HG02970 (cell line): Measurements from ENCODE around the gene VPS13D.
"Not testable (repeated sequence)": the region's sequence is repeated elsewhere in the genome, so short reads cannot be mapped to it uniquely, and the experiment has no call there.

Source experiments
- ATAC-seq: cut with Tn5 transposase; IDR thresholded peaks from one replicate; pipeline ENCODE4 v1.9.1; 2021; ENCODE audit warnings: mild to moderate bottlenecking, moderate library complexity, moderate number of reproducible peaks; ENCODE audit not compliant: unreplicated experiment, low FRiP score

VPS13D gene

DNA sequence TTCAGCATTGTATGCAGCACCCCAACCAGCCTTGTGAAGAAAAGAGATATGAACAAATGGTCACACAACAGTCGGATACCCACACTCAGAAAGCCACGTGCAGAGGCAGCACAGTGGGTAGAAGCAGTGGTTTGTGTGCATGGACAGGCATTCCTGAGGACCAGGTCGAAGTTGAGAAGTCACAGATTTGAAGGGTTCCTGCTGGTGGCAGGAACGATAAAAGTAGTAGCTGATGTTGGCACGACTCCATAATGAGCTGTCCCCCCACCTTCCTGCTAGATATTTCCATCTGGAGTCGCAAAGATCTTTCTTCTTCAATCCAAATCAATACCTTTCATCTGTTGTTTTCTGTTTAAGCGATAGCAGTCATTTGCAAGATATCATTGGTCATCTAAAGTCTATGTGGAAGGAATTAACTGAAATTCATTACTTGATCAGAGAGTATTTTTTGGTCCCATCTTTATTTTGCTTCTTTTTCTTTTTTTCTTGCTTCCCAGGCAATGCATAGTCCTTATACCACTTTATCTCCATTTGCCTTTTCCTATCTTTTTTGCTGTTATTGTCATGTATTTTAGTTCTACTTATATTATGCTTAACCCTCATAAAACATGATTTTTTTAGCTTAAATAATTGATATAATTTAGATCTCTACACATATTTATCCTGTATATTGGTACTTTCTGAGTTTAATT lies 211.7 kb downstream of the VPS13D start:
- ATAC-seq = no peak

DNA sequence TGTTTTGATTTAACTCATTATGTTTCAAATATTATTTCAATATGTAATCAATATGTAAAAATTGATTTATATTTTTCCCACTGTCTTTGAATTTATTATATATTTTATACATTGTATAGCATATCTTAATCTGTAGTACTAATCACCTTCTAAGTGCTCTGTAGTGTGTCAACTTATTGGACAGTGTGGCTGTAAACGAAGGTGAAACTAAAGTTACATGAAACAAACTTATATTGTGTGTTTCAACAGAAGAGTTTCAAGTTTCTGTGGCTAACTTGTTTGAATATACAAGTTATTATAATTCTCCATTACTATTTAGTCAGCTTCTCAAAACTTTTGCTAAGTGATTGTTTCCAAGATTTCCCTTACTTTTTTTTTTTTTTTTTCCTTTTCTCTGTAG lies 212.4 kb downstream of the VPS13D start:
- ATAC-seq = no peak

DNA sequence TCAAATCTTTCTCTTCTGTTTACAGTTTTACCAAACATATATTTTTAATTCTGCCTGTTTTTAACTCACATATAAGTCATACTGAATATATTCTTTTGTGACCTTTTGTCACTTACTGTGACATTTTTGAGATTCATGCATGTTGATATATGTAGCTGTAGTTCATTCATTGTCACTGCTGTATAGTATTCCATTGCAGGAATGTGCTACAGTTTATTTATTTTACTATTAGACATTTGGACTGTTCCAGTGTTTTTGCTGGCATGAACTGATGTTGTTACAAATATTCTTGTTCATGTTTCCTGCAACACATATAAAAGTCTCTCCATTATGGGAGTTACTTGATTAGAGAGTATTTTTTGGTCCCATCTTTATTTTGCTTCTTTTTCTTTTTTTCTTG lies 213.3 kb downstream of the VPS13D start:
- no peak for ATAC-seq

DNA sequence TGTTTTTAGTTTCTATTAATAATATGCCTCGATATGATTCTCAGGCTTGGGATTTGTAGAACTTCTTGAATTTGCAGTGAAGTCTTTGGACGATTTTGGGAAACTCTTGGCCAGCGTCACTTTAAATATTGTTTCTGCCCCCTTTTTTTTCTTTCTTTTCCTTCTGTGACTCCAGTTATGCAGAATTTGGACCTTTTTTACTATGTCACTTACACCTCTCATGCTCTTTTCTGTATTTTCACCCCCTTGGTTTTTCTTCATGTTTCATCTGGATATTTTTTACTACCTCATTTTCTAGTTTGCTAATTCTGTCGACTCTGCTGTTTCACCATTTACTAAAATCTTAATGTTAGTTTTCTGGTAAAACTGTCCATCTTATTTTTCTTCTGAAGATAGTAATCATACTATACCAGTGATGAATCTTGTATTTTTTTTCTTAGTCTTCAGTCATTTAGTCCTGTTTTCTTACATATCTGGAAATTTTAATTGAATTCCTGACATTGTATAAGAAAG lies 214.6 kb downstream of the VPS13D start:
- no peak for ATAC-seq

DNA sequence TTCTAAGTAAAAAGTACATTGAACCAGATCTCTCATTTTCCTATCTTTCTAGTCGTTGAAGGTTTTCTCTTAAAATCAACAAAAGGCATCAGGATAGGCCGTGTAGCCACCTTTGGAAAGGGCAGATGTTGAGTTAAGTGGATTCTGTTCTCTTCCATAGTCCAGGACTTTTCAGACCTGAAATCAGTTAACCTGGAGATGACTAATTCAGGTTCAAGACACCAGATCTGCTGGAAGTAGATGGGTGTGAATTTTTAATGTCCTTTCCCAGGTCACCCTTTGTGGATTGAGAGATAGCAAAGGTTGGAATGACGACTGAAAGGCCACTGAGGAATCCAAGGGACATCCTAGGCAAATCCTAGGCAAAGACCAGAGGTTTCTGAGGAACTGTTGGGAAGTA lies 215.4 kb downstream of the VPS13D start:
- no peak for ATAC-seq

DNA sequence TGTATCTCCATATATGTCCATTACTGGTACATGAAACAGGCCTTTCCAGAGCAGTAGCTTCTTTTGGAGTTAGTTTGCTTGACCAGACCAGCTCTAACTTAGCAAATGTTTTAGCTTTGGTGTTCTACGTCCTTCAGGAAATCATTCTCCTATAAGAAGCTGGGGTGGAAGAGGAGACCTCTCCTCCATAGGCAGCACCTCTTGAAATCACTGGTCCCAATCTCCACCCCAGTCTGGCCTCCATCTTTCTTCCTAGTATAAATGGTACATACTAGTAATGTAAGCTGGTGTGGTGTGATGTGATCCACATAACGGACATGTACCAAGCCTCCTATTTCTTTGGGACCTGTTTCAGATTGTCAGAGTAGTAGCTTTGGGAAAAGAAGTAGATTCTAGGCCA lies 216.8 kb downstream of the VPS13D start:
- no peak for ATAC-seq

DNA sequence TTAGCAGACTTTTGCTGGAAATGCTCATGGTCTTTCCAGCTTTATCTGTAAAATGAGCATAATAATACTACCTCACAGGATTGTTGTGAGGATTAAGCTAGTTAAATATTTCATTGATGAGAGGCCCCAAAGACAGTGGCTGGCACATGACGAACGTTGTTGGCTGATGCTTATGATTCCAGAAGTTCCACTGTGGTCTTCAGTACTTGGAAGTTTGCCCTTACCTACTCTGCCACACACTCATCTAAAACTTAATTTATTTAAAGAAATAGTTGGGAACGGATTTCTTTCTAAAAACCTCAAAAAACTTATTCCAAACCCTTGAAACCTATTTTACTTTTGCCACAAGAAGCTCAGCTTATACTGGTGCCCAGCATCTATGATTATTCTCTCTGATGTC lies 217.5 kb downstream of the VPS13D start:
- no peak for ATAC-seq

DNA sequence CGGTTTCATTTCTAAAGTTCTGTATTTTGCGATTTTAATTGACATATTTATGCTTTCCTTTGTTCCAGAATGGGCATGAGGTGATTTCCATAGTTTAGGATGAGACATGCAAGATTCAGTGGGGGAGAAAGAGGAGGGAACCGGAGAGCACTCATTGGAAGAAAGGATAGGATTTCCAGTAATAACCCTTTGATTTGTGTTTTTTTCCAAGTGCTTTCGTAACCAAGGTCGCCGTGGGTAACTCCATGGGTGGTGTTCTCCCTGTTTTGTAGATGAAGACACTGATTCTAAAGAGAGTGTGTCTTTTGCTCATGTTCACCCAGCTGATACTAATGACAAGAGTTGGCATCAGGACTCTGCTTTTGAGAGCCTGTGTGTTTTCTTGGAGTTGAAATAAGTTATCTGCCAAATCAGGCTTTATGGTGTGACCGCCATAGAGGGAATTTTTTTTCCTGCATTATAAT lies 218.1 kb downstream of the VPS13D start:
- no peak for ATAC-seq

DNA sequence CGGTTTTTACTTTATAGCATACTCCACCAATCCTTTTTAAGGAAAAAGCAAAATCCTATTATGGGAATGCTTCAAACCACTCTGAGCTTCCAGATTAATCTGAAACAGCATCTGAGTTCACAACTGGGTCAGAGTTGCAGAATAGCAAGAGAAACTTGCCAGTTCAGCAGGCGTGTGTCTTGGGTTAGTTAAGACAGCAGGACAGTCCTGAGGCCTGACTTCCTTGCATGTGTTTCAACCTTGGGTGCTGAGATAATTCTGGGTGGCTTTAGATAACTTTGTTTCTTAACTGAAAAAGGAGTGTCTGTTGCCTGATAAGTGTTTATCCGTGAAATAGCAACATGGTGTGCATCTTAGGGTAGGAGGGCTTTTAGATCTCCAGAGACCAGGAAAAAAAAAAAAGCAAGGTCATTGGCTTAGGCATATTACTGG lies 218.9 kb downstream of the VPS13D start:
- ATAC-seq = no peak

DNA sequence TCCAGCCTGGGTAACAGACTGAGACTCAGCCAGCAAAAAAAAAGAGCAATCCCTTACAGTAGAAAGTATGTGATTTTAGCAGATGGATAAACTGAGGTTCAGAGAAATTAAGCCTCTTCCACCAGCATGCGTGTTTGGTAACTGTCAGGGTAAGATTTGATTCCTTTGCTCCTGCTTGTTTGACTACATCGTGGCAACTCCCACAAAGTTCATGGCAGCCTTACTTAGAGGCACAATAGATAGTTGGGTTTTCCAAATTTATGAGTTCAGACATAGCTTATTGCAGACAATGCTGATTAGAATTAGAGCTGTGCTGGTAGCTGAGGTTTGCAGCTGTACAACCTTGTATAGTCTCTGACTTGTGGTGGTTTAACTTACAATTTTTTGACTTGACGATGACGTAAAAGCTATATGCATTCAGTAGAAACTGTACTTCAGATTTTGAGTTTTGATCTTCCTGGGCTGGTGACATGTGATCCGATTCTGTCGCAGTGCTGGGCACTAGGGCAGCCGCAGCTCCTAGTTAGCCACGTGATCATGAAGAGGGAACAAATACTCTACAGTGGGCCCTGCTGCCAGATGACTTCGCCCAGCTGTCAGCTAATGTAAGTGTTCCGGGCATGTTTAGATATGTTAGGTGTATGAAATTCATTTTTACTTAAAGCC lies 220.4 kb downstream of the VPS13D start:
- ATAC-seq = no peak

DNA sequence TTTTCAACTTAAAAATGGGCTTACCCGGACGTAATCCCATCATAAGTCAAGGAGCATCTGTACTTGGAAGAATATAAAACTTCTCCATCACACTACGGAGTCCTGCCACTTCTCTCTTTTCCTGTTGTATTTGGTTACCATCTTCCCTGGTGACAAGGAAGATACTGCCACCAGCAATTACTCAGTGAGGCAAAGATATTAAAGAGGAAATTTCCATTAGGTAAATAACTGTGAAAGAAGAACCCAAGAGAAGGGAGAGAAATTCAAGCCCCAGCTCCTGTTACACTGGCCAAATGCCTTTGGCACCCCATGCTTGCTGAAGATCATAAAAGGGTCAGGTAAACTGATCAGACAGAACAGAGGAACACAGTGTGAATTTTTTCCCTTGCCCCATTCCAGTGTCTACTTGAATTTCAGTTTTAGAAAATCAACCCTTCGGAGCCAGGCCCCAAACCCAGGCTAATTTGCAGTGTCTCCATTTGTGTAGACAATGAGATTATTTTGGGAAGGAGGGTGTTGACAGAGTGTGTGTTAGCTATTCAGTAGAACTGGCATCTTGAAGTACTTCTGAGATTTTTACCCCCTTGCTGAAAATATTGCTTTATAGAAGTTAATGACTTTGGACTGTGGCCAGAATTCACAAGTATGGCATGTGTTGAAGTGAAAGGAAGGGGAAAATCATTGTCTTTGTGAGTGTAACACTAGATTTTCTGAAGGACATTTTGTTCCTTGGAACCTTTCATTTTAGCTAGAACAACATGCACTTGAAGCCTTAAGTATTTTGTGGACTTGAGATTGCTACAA lies 221.1 kb downstream of the VPS13D start:
- ATAC-seq = no peak

DNA sequence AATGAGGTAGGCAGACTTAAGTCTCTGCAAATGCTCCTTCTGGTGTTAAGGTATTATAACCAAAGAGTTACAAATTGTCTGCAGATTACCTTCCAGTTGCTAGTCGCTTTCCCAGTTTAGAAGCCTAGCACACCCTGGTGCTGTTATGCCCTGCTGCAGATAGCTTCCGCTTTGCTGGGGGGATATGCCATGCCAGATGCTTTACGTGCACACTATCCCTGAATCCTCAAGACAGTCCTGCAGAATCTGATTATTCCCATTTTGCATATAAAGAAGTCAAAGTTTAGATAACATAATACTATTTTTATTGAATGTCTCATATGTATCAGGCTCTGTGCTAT lies 221.7 kb downstream of the VPS13D start:
- no peak for ATAC-seq

DNA sequence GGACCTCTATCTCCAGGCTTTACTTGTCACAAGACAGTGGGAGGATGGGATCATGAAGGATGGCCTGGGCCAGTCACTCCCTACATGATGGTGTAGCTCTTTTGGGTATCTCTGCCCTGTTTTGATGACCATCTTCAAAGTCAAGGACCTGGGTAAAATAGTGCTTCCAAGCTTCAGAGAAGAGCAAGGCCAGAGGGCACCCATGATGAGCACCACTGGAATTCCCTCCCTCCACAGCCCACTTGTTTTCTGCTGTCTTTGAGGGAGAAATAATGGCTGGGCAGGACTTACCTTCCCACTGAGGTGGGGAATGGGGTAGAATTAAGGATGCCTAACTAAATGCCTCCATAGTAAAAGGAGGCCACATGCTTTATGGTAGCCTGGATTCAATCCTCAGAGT lies 222.4 kb downstream of the VPS13D start:
- ATAC-seq = no peak

DNA sequence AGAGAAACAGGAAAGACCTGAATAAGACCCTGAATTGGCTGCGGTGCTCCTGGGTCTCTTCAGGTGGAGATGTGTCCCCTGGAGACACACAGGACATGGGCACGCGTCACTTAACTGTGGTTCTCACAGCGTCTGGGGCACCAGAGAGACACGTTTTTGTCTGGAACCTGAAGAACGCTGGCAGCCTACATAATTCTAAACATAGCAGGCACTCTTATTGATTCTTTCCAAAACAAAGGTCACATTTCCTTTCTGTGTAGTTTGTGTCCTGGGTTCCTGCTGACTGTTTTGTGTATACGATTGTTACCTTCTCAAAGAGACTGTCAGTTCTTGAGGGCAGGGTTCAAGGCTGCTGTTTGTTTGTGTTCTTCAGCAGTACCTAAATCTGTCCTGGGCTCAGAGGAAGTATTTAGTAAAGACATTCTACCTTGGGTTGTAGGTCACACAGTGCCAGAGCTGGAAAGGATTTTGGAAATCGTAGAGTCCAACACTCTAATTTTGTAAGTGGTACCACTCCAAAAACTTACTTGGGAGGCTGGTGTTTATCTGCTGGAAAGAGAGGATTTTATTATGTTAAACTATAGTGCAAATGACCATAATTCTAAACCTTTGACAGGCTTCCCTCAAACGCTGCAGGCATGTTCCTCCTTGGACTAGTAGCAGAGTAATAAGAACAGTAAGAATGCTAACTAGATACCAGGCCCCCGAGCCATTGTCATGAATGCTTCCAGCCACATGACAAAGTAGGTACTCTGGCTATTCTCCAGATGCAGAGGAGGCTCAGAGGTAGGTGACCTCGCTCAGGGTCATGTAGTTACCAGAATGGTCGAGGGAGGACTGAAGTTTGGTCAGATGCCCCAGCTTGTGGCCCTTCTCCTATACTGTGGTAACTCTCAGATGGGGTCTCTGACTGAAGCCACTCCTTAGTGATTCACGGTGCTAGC lies 223.8 kb downstream of the VPS13D start:
- no peak for ATAC-seq

DNA sequence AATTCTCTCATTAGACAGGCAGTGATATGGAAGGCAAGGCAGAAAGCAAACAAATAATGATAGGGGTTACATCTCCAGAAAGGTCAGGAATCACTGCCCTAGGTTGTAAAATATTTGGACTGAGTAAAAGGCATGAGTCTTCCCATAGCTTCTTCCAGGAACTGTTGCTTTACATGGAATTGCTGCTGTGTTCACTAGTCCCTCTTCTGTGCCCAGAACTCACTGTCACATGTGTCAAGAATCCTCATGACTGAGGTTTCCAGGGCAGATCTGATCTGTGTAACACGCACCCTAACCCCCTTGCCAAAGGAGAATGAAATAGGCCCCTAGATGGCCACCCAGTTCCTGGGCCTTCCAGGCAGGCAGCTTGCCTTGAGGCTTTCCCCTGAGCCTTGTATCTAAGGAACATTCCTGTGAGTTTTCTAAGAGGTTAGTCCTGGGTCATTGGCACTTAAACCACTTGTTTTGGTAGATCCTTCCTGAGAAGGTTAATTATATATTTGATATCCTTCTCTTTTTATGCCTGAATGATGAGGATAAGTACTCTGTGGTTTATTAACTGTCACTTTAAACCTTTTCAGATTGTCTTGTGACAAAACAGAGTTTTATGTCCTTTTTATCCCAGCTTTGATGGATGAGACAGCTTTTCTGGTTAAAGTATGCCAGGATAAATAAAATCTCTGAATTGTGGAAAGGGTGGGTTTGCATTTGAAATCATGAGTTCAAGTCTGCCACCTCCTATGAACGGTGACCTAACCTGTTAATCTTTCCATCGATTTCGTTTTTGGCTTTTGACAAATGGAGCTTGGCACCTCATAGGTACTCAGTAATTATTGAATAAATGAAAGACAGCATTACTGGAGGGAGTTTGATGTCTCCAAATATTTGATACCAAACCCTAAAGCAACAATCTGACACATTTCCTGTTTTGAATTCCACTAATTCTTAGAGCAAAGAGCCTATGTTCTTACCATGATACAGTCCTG lies 224.9 kb downstream of the VPS13D start:
- ATAC-seq = no peak

DNA sequence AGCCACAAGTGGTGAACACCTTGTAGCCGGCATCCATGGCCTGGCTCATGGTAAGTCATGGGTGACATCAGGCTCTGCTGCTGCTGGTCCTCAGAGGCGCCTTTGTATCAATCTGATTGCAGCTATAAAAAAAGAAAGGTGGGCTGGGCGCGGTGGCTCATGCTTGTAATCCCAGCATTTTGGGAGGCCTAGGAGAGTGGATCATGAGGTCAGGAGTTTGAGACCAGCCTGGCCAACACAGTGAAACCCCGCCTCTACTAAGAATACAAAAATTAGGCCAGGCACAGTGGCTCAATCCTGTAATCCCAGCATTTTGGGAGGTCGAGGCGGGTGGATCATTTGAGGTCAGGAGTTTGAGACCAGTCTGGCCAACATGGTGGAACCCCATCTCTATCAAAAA lies 226.3 kb downstream of the VPS13D start:
- ATAC-seq = not testable (repeated sequence)

DNA sequence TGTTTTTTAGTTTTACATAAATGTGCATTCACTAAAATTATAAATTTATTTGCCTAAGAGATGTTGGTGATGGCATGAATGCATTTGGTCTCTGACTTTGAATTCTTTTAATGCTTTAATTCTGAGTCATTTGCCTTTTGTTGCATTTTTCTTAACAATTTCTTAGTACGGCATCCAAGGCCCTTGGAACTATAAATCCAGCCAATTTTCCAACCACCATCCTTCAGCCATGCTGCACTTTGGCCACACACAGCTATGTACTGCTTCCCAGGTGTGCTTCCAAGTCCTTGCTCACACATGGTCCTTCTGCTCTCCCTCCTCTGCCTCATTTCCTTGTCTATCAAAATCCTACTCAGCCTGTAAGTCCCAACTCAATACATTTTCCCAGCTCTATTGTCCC lies 227.1 kb downstream of the VPS13D start:
- no peak for ATAC-seq

DNA sequence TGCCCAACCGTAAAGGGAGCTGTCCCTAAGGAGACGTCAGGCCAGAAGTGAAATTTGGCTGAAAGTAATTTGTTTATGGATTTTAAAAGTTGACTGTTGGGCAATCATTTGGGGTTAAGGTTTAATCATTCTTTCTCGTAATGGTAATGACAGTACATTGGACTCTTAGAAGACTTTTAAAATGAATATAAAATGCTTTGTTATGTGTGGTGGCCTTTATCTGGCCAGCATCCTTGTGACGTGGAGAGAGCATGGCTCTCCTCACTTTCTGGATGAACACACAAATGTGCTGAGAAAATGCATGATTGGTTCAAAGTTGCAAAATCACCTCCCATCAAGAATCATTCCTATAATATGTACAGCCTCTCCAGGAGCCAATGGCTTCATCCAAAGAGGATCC lies 227.9 kb downstream of the VPS13D start:
- ATAC-seq = no peak

DNA sequence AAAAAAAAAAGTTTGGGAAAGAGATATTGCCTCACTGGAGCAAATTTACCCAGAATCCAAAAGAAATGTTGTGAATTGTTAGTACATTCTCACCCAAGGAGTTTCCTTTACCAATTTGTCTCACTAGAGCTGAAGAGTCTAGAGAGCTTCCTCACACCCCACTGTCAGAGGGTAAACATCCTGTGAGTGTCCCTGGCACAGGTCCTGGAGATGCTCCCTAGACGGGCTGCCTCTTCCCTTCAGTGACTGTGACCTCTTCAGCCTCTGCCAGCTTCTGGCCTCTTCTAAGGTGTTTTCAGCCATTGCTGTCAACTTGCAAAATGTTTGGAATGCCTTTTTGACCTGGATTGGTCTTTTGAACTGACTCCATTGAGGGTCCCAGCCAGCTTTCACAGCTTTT lies 228.7 kb downstream of the VPS13D start:
- no peak for ATAC-seq
